VCaP (cell line): Measurements from ENCODE around the gene OSBPL3.

ENCODE experiments used
- H3K27ac ChIP-seq: fragments of 450-650 bp; 2 replicates; pipeline ENCODE4 v1.5.1; 2017
- TF ChIP-seq, protein P1 (sequence below): fragments of 450-650 bp; conservative IDR thresholded peaks from 2 replicates; pipeline ENCODE4 v1.5.1; 2017; ENCODE audit warnings: mild to moderate bottlenecking, moderate library complexity

Gene OSBPL3

DNA sequence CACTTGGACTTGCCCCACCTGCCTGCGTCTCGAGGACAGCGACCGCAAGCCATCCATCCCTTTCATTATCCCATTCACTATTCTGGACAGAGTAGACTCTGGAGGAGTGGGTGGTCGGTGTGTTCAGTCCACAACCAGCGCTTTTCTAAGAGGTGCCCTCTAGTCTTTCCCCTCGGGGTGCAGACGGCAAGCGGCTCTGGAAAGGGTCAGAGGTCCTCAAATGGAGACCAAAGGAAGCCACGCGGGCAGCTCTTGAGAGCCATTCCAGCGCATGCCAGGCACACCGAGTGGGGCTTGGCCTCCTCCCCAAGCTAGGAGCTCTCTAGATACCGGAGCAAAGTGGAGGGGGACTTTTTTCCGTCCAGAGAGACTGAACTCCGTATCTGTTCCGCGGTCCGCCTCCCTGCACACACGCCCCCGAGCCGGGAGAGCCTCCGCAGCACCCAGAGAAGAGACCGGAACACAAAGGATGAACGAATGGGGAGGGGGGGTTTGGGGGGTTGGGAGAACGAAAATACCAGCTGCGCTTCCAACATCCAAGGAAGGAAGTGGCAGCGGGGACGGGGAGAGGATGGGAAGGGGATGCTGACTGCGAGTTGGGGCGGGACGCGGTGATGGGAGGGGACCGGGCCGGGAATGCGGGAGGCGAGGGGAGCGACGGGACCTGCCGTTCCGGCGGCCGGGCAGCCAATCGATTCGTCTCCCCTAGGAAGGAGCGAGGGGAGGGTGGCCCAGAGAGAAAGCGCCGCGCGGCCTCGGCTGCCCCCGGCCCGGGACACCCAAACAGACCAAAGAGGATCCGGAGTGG is 223.2 kb downstream of the OSBPL3 start:
- H3K27ac ChIP-seq = peak overlapping the region; percentile 35; the same call in 1 of the 2 replicates
- TF ChIP-seq, protein P1, sequence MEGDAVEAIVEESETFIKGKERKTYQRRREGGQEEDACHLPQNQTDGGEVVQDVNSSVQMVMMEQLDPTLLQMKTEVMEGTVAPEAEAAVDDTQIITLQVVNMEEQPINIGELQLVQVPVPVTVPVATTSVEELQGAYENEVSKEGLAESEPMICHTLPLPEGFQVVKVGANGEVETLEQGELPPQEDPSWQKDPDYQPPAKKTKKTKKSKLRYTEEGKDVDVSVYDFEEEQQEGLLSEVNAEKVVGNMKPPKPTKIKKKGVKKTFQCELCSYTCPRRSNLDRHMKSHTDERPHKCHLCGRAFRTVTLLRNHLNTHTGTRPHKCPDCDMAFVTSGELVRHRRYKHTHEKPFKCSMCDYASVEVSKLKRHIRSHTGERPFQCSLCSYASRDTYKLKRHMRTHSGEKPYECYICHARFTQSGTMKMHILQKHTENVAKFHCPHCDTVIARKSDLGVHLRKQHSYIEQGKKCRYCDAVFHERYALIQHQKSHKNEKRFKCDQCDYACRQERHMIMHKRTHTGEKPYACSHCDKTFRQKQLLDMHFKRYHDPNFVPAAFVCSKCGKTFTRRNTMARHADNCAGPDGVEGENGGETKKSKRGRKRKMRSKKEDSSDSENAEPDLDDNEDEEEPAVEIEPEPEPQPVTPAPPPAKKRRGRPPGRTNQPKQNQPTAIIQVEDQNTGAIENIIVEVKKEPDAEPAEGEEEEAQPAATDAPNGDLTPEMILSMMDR = no peak

DNA sequence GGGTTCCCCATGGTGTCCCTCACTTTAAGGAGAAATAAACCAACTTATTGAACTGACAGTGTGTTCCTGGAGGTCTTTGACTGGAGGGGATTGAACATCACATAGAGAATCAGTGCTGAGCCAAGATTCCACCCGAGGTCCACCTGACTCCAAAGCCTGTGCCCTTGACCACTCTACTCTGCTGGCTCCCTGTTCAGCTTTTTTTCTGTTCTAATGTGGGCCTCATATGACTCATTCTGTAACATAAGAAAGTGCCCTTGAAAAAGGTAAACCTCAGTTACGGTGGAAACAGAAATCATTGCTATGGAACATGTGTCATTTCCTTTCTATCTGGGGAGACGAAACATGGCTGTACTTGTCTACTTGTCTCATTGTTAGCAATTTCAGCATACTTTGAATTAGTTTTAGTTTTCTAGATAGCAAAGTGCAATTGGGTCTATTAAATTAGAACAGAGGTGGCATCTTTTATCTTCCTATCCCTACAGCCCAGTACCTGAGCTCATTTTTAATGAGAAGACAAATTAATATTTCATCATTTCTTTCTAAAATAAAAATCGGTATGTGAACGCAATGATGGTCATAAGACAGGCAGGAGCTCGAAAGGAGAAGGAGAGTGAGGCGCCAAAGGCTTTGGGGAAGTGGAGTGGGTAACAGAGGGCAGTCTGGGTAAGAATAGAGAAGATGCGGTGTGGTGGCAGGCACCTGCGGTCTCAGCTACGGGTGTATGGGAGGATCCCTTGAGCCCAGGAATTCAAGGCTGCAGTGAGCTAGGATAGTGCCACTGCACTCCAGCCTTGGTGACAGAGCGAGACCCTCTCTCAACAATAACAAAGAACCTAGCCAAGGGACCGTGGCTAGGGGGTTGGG is 224.2 kb downstream of the OSBPL3 start:
- H3K27ac ChIP-seq = no peak overlapping the region
- TF ChIP-seq, protein P1 = no peak

DNA sequence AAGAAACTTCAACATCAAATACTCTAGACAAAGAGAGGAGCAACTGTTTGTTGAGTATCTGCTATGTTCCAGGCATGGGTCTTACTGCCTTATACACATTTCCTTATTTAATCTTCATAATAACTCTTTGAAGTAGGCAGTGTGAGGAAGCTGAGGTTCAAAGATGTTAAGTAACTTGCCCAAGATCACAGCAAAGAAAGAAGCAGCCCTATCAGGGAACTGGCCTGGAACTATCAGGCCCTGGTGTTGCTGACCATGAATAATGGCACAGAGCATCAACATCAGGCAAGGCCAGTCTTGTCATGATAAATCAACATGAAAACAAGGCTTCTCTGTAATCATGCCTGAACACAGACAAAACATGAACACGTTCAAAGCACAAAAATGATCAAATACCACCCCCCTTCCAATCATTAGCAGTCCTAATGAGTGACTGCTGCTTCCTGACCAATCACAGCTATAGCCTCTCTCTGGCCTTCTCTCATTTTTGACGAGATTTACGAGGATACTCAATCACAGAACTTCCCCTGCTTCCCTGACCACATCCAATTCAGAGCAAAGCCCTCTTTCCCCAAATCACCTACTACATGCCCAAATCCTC is 225.0 kb downstream of the OSBPL3 start:
- TF ChIP-seq, protein P1 = no peak
- no peak overlapping the region for H3K27ac ChIP-seq

DNA sequence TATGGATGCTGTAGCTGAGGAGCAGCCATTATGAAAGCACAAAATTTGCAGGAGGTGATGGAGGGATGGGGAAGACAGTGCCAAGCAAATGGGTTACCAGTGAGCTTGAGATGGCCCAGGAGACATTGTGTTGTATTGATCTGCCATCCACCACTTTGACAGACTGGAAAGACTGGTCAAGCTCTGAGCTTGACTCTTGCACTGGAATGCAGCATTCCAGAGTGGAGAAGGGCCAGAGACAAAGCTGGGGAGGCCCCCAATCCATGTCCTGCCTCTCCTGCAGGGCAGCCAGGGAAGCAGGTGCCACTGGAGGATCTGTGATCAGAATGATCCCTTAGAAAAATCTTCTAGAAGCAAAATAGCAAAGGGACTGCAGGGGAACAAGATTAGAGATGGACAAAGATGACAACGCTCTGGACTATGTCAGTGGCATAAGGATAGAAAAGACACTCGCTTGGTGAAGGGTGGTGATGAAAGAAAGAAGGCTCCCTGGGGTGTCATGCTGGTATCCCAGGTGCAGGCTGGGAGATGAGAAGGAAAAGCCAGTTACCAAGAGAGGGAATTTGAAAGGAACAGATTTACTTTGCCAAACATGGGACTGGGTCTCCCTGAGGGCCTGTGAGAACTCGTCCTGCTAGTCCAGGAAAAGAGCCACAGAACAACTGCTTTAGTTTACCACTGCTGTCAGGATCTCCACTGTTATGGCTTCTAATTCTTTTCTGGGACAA is 227.7 kb downstream of the OSBPL3 start:
- no peak overlapping the region for H3K27ac ChIP-seq
- TF ChIP-seq, protein P1 = no peak

DNA sequence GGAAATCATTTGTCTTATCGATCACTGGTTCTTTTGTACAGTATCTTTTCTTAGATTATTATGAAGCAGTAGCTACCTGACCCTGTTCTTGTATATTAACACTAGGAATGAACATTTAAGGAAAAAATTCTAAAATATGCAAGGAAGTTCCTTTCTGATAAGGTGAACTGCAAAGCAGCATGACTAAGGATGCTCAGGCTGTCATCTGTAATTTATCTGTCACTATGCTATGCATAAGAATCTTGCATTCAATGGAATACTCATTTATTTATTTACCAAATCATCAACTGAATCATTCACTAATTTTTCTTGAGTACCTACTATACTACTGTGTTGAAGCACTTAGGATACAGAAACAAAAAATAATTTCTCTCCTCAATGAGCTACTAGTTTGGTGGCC is 228.5 kb downstream of the OSBPL3 start:
- TF ChIP-seq, protein P1 = no peak
- H3K27ac ChIP-seq = no peak overlapping the region

DNA sequence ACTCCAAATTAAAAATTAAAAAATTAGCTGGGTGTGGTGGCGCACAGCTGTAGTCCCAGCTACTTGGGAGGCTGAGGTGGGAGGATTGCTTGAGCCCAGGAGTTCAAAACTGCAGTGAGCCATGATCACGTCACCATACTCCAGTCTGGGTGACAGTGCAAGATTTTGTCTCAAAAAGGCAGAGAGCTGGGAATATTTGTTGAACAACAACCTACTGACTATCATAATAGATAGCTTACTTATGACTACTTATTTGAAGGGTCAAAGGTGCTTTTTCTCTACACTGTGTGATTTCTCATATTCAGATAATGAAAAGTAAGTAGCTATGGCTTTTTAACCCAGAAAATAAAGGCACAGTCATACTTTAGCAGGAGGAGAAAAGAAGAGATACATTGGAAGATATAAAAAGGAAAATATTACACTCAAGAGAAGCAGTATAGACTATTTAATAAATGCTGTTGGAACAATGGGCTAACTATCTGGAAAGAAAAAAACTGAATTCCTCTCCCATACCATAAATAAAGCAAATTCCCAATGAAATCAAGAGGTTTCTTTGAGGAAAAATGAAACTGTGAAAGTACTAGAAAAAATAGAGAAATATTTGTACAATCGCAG is 229.4 kb downstream of the OSBPL3 start:
- no peak overlapping the region for H3K27ac ChIP-seq
- TF ChIP-seq, protein P1 = no peak
